C4-2B (cell line): ENCODE data around the gene ALOX12.

Source experiments
- CTCF ChIP-seq: fragments of 450-650 bp; conservative IDR thresholded peaks from 2 replicates; pipeline ENCODE4 v1.5.1; 2017; ENCODE audit warnings: mild to moderate bottlenecking
- ZFX ChIP-seq: fragments of 450-650 bp; IDR thresholded peaks from 2 replicates; pipeline ENCODE4 v1.6.1; 2017

DNA sequence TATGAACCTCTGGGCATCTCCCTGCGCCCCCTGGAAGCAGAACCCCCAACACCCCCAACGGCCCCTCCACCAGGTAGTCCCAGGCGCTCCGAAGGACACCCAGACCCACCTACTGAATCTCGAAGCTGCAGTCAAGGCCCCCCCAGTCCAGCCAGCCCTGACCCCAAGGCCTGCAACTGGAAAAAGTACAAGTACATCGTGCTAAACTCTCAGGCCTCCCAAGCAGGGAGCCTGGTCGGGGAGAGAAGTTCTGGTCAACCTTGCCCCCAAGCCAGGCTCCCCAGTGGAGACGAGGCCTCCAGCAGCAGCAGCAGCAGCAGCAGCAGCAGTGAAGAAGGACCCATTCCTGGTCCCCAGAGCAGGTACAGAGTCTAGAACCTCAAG lies 28.5 kb downstream of the ALOX12 start:
- TF ChIP-seq CTCF: no peak
- TF ChIP-seq ZFX: no peak
